Caco-2 (cell line): ENCODE data around the gene GALNT18. TPM values are rescaled to one million over a fixed set of nuclear protein-coding genes. Genes with fewer than 3 reads are reported as not detected.

Source experiments
- BruUV-seq: library from RNA; stranded (reverse); fragments of 400-500 nt; replicated peaks from 2 replicates; lab custom pipeline; 2021; lab: Mats Ljungman, UMichigan
- CTCF ChIA-PET: fragments of 300-600 bp; sonication (Branson Sonifier 250); formaldehyde crosslinking; loops from one replicate; lab custom pipeline; 2022; ENCODE audit warnings: antibody characterized with exemption; lab: Charles Lee
- POLR2A ChIA-PET: fragments of 300-600 bp; sonication (Branson Sonifier 250); formaldehyde crosslinking; loops from one replicate; lab custom pipeline; 2022; ENCODE audit warnings: antibody characterized with exemption; lab: Charles Lee
- DNase-seq, 2 experiments: peaks; one replicate each; pipeline versions ENCODE4 v3.0.0 to v3.0.0-alpha.2; 2020 to 2022
- H3K27me3 ChIP-seq: replicated peaks from 2 replicates; pipeline ENCODE4 v1.6.0; 2011; ENCODE audit warnings: low read length; ENCODE audit not compliant: control insufficient read depth, insufficient read depth
- H3K36me3 ChIP-seq: 2 replicates; pipeline ENCODE4 v1.5.1; 2011; ENCODE audit warnings: low read length; ENCODE audit not compliant: control insufficient read depth, insufficient read depth
- H3K4me1 ChIP-seq: fragments of 250-450 bp; sonication (Bioruptor Pico); 2 replicates; pipeline ENCODE4 v1.5.1; 2020; ENCODE audit warnings: mild to moderate bottlenecking
- H3K4me3 ChIP-seq: 2 replicates; pipeline ENCODE4 v1.5.1; 2011; ENCODE audit warnings: low read depth, mild to moderate bottlenecking, control low read depth, low read length
- H3K9me3 ChIP-seq: fragments of 250-450 bp; sonication (Bioruptor Pico); 2 replicates; pipeline ENCODE4 v1.5.1; 2020; ENCODE audit warnings: mild to moderate bottlenecking, moderate library complexity
- H3K27ac Mint-ChIP-seq: one replicate; pipeline ENCODE4 v1.8.0; 2022; ENCODE audit warnings: mixed read lengths; ENCODE audit not compliant: unreplicated experiment
- H3K27me3 Mint-ChIP-seq: one replicate; pipeline ENCODE4 v1.8.0; 2022; ENCODE audit warnings: mixed read lengths; ENCODE audit not compliant: insufficient read depth, unreplicated experiment
- H3K36me3 Mint-ChIP-seq: one replicate; pipeline ENCODE4 v1.8.0; 2022; ENCODE audit warnings: mild to moderate bottlenecking, mixed read lengths; ENCODE audit not compliant: insufficient read depth, unreplicated experiment
- H3K4me1 Mint-ChIP-seq: one replicate; pipeline ENCODE4 v1.8.0; 2022; ENCODE audit warnings: low read depth, mixed read lengths; ENCODE audit not compliant: unreplicated experiment
- H3K4me3 Mint-ChIP-seq: one replicate; pipeline ENCODE4 v1.8.0; 2022; ENCODE audit warnings: mild to moderate bottlenecking, moderate library complexity, mixed read lengths; ENCODE audit not compliant: unreplicated experiment
- H3K9me3 Mint-ChIP-seq: one replicate; pipeline ENCODE4 v1.8.0; 2022; ENCODE audit warnings: mixed read lengths; ENCODE audit not compliant: unreplicated experiment
- intact Hi-C: fragments of 100-400 bp; cut with micrococcal nuclease; formaldehyde crosslinking; loops from one replicate; pipeline ENCODE4 v1.10.0; 2022; ENCODE audit not compliant: unreplicated experiment
- total RNA-seq: library from RNA; stranded (reverse); gene quantifications from 2 replicates; pipeline ENCODE4 v1.2.3, GENCODE V29; 2022
- TF ChIP-seq, protein P1 (sequence below), 2 experiments: fragments of 200-600 bp in 1 of 2; IDR thresholded peaks; 1 replicate in 1 of 2; 2 replicates in 1 of 2; pipeline versions ENCODE4 v1.5.1 to v1.8.0; 2011 to 2022; ENCODE audit warnings: antibody characterized with exemption in 1 of 2, control low read depth in 1 of 2, inconsistent platforms in 1 of 2, low read depth in 1 of 2, low read length in 1 of 2, mild to moderate bottlenecking in 1 of 2, moderate library complexity in 1 of 2; ENCODE audit not compliant: insufficient read depth in 1 of 2, severe bottlenecking in 1 of 2, unreplicated experiment in 1 of 2

Gene GALNT18
- total RNA-seq, 1 experiment from 2014 or later: 0.43 TPM

DNA sequence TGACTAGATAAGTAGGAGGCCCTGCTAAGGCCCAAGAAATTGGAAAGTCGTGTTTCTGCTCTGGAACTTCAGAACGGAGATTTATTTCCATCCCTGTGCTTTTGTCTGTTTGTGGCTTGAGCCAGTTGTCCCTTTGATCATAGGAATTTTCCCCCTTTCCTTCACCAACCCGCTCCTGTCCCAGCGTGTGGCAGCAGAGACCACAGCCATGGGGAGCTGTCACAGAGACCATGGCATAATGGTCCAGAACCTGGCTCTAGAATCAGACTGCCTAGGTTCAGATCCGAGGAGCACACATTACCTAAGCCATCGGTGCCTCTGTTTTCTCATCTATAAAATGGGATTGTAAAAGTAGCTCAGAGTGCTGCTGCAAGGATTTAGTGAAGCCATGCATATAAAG is 128.1 kb downstream of the GALNT18 start:
- ChIA-PET POLR2A (no interaction called here), CTCF (no interaction called here)
- no peaks in the 10 kb centered on the region for H3K9me3 Mint-ChIP-seq
- H3K9me3 ChIP-seq: no peaks in the 10 kb centered on the region
- DNase-seq: no peak
- H3K36me3 Mint-ChIP-seq: no peaks in the 10 kb centered on the region
- H3K4me1 ChIP-seq: no peaks in the 10 kb centered on the region
- no peak overlapping the region for H3K4me3 ChIP-seq
- intact Hi-C loops: no loop called here
- no peaks in the 10 kb centered on the region for H3K36me3 ChIP-seq
- BruUV-seq: no TSS peak
- TF ChIP-seq, protein P1, sequence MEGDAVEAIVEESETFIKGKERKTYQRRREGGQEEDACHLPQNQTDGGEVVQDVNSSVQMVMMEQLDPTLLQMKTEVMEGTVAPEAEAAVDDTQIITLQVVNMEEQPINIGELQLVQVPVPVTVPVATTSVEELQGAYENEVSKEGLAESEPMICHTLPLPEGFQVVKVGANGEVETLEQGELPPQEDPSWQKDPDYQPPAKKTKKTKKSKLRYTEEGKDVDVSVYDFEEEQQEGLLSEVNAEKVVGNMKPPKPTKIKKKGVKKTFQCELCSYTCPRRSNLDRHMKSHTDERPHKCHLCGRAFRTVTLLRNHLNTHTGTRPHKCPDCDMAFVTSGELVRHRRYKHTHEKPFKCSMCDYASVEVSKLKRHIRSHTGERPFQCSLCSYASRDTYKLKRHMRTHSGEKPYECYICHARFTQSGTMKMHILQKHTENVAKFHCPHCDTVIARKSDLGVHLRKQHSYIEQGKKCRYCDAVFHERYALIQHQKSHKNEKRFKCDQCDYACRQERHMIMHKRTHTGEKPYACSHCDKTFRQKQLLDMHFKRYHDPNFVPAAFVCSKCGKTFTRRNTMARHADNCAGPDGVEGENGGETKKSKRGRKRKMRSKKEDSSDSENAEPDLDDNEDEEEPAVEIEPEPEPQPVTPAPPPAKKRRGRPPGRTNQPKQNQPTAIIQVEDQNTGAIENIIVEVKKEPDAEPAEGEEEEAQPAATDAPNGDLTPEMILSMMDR (IDR thresholded peaks at IDR 0.05; ENCODE audit: insufficient read depth in 1 of 2, low read depth in 1 of 2, low read length in 1 of 2, severe bottlenecking in 1 of 2, unreplicated experiment in 1 of 2): peak in 1 of 2 experiments; percentile 6
- no peaks in the 10 kb centered on the region for H3K27me3 ChIP-seq
- no peak overlapping the region for H3K27ac Mint-ChIP-seq
- H3K4me1 Mint-ChIP-seq: no peaks in the 10 kb centered on the region
- peaks cover 13% of the 10 kb centered on the region for H3K27me3 Mint-ChIP-seq
- H3K4me3 Mint-ChIP-seq: no peak overlapping the region

DNA sequence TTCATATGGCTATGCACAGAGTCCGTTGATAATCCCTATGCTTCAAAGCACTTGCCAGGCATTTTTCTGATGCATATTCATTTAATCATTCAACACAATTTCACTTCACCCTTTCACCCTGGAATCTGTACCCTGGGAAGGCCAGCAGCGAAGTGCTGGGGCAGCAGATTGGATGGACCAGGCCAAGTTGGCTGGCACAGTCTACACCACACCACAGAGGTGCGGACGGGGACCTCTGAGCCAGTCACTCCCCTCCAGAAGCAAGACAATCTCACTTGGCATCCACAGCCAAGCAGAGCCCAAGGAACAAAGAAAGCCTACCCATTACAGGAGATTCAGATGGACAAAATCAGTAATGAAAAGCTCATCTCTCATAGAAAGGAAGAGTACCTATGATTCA is 130.2 kb downstream of the GALNT18 start:
- ChIA-PET POLR2A (no interaction called here), CTCF (no interaction called here)
- H3K4me3 Mint-ChIP-seq: no peak overlapping the region
- H3K27me3 ChIP-seq: no peaks in the 10 kb centered on the region
- H3K9me3 ChIP-seq: no peaks in the 10 kb centered on the region
- no peak overlapping the region for H3K4me3 ChIP-seq
- no peaks in the 10 kb centered on the region for H3K36me3 Mint-ChIP-seq
- no peaks in the 10 kb centered on the region for H3K4me1 Mint-ChIP-seq
- no peaks in the 10 kb centered on the region for H3K36me3 ChIP-seq
- no peak for DNase-seq
- peaks cover 8% of the 10 kb centered on the region for H3K27me3 Mint-ChIP-seq
- no peaks in the 10 kb centered on the region for H3K9me3 Mint-ChIP-seq
- H3K4me1 ChIP-seq: no peaks in the 10 kb centered on the region
- H3K27ac Mint-ChIP-seq: no peak overlapping the region
- no TSS peak for BruUV-seq
- intact Hi-C loops: no loop called here
- TF ChIP-seq, protein P1 (IDR thresholded peaks at IDR 0.05; ENCODE audit: insufficient read depth in 1 of 2, low read depth in 1 of 2, low read length in 1 of 2, severe bottlenecking in 1 of 2, unreplicated experiment in 1 of 2): no peak

DNA sequence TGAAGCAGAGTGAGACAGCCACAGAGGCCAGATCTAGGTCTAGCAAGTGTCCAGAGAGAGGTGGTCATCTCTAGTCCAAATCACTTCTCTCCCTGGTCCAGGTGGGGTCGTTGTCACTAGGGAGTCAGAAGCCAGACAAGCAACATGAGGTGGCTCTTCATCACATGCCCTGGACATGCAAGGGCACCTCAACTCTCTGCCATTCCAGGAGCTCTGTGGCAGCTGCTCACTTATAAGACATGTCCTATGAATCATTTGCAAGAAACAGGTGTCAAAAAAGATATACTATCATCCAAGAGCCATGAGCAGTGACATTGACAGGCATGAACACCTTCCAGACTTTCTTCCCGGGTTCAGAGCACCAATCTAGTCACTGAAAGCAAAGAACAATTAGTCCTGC is 130.8 kb downstream of the GALNT18 start:
- no peaks in the 10 kb centered on the region for H3K4me1 ChIP-seq
- Mint-ChIP-seq H3K4me1 (no peaks in the 10 kb centered on the region), H3K9me3 (no peaks in the 10 kb centered on the region), H3K36me3 (no peaks in the 10 kb centered on the region), H3K4me3 (no peak overlapping the region), H3K27ac (no peak overlapping the region), H3K27me3 (peaks cover 9% of the 10 kb centered on the region)
- ChIA-PET CTCF (no interaction called here), POLR2A (no interaction called here)
- no peak for DNase-seq
- H3K9me3 ChIP-seq: no peaks in the 10 kb centered on the region
- intact Hi-C loops: no loop called here
- TF ChIP-seq, protein P1 (IDR thresholded peaks at IDR 0.05; ENCODE audit: insufficient read depth in 1 of 2, low read depth in 1 of 2, low read length in 1 of 2, severe bottlenecking in 1 of 2, unreplicated experiment in 1 of 2): no peak
- no TSS peak for BruUV-seq
- no peak overlapping the region for H3K4me3 ChIP-seq
- no peaks in the 10 kb centered on the region for H3K27me3 ChIP-seq
- H3K36me3 ChIP-seq: no peaks in the 10 kb centered on the region
